Activated naive CD4-positive, alpha-beta T cell treated with anti-CD3 and anti-CD28 coated beads, Interleukin-2, amount 50 U/mL, for 24 hours (primary cell): ENCODE data around the gene CFDP1.
A peak's percentile ranks its signal among the peaks of the same experiment; 100 is the strongest.

Source experiments
- H3K27ac Mint-ChIP-seq: one replicate; pipeline ENCODE4 v1.8.0; 2021; ENCODE audit warnings: mild to moderate bottlenecking, mixed read lengths
- H3K27me3 Mint-ChIP-seq: one replicate; pipeline ENCODE4 v1.8.0; 2021; ENCODE audit warnings: mixed read lengths
- H3K36me3 Mint-ChIP-seq: one replicate; pipeline ENCODE4 v1.8.0; 2021; ENCODE audit warnings: mixed read lengths
- H3K4me1 Mint-ChIP-seq: one replicate; pipeline ENCODE4 v1.8.0; 2021; ENCODE audit warnings: mixed read lengths
- H3K4me3 Mint-ChIP-seq: one replicate; pipeline ENCODE4 v1.8.0; 2021; ENCODE audit warnings: mild to moderate bottlenecking, mixed read lengths
- H3K9me3 Mint-ChIP-seq: one replicate; pipeline ENCODE4 v1.8.0; 2021; ENCODE audit warnings: mixed read lengths

CFDP1 gene

GRCh38 chr16:75398333-75398732, 35.0 kb downstream of the CFDP1 start:
- Mint-ChIP-seq H3K27me3 (no peaks in the 10 kb centered on the region), H3K36me3 (peaks cover 8% of the 10 kb centered on the region), H3K27ac (no peak overlapping the region), H3K4me3 (no peak overlapping the region), H3K9me3 (no peaks in the 10 kb centered on the region), H3K4me1 (peaks cover 14% of the 10 kb centered on the region)

GRCh38 chr16:75394941-75395340, 38.4 kb downstream of the CFDP1 start:
- no peaks in the 10 kb centered on the region for H3K4me1 Mint-ChIP-seq
- H3K27me3 Mint-ChIP-seq, result no peaks in the 10 kb centered on the region
- no peaks in the 10 kb centered on the region for H3K9me3 Mint-ChIP-seq
- H3K27ac Mint-ChIP-seq, result no peak overlapping the region
- peaks cover 13% of the 10 kb centered on the region for H3K36me3 Mint-ChIP-seq
- no peak overlapping the region for H3K4me3 Mint-ChIP-seq

DNA sequence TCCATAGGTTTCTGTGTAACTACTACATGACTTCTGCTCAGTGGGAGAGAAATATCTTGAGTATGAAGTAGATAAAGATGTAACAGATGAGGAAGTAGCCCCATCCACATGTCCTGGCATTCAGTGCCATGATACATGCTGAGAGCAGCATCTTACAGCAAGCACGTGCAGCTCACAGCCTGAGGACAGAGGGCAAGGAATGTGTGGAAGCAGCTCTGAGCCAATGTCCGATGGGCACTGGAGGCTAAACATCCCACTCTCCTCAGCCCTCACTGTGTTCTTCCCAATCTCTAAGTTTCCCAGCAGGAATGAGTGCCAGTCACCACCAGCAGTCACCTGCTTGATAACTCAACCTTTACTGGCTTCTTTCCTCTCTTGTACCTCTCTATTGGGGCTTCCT, 40.4 kb downstream of the CFDP1 start:
- Mint-ChIP-seq H3K9me3 (no peaks in the 10 kb centered on the region), H3K36me3 (peaks cover 11% of the 10 kb centered on the region), H3K4me1 (no peaks in the 10 kb centered on the region), H3K4me3 (no peak overlapping the region), H3K27ac (no peak overlapping the region), H3K27me3 (no peaks in the 10 kb centered on the region)

GRCh38 chr16:75390926-75391653, 42.2 kb downstream of the CFDP1 start:
- H3K4me3 Mint-ChIP-seq, result no peak overlapping the region
- H3K9me3 Mint-ChIP-seq, result no peaks in the 10 kb centered on the region
- peak overlapping the region; percentile 32 for H3K27ac Mint-ChIP-seq
- H3K36me3 Mint-ChIP-seq, result peaks cover 11% of the 10 kb centered on the region
- H3K4me1 Mint-ChIP-seq, result no peaks in the 10 kb centered on the region
- no peaks in the 10 kb centered on the region for H3K27me3 Mint-ChIP-seq

GRCh38 chr16:75389096-75389690, 44.1 kb downstream of the CFDP1 start:
- Mint-ChIP-seq H3K4me3 (no peak overlapping the region), H3K36me3 (peaks cover 11% of the 10 kb centered on the region), H3K27me3 (no peaks in the 10 kb centered on the region), H3K9me3 (no peaks in the 10 kb centered on the region), H3K4me1 (no peaks in the 10 kb centered on the region), H3K27ac (peak overlapping the region; percentile 6)

- peaks cover 10% of the 10 kb centered on the region for H3K36me3 Mint-ChIP-seq
- no peaks in the 10 kb centered on the region for H3K4me1 Mint-ChIP-seq
- no peaks in the 10 kb centered on the region for H3K27me3 Mint-ChIP-seq
- no peaks in the 10 kb centered on the region for H3K9me3 Mint-ChIP-seq
- no peak overlapping the region for H3K27ac Mint-ChIP-seq
- H3K4me3 Mint-ChIP-seq, result no peak overlapping the region
Observed at GRCh38 chr16:75387951-75388350, 45.4 kb downstream of the CFDP1 start.

DNA sequence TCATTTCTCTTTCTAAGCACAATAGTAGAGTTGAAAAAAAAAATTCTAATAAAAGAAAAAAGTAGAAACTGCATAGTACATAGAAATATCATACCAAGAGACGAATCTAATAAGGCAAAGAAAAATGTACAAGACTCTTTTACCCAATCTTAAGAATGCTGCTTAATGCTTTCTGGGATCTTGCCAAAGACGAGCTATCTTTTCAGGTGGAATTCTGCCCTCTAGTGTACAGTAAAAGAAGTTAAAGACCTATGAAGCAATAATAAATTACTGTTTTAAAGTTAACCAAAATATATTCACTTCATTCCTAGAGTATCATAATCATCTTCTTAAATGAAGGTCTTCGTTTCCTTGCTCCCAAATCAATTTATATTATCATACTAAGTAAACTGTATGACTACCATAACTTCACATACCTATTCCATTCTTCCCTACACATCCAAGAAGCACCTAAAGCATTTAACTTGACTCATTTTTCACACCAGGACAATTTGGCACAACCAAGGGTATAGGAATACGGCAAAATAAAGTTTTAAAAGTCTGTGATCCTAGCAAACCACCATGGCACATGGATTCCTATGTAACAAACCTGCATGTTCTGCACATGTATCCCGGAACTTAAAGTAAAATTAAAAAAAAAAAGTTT, 47.7 kb downstream of the CFDP1 start:
- Mint-ChIP-seq H3K9me3 (no peaks in the 10 kb centered on the region), H3K36me3 (peaks cover 12% of the 10 kb centered on the region)

DNA sequence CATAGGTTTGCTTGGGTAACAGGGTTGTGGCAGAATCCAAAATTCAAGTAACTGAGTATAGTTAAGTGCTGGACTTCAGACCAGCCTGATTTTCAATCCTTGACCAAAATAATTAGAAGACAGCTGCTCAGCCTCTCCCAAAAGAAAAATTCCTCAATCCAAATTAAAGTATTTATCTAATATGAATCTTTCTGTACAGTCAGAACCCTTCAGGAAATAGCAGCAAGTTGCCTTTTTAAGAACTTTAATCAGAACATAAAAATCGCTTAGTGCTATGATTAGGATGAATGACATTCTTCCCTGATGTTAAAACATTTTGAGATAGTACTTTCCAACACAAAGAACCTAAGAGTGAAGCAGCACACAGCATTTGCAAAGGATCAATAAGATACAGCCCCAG, 50.2 kb downstream of the CFDP1 start:
- Mint-ChIP-seq H3K4me3 (no peak overlapping the region), H3K4me1 (peaks cover 43% of the 10 kb centered on the region), H3K27ac (no peak overlapping the region), H3K27me3 (no peaks in the 10 kb centered on the region), H3K9me3 (no peaks in the 10 kb centered on the region), H3K36me3 (peaks cover 18% of the 10 kb centered on the region)

More for the DNA sequence above, 47.7 kb downstream of the CFDP1 start:
- H3K27ac Mint-ChIP-seq, result no peak overlapping the region
- H3K4me1 Mint-ChIP-seq, result peaks cover 19% of the 10 kb centered on the region
- H3K4me3 Mint-ChIP-seq, result no peak overlapping the region
- H3K27me3 Mint-ChIP-seq, result no peaks in the 10 kb centered on the region

GRCh38 chr16:75382611-75383010, 50.7 kb downstream of the CFDP1 start:
- Mint-ChIP-seq H3K27me3 (no peaks in the 10 kb centered on the region), H3K27ac (no peak overlapping the region), H3K4me3 (peak overlapping the region; percentile 33), H3K9me3 (no peaks in the 10 kb centered on the region), H3K4me1 (peaks cover 47% of the 10 kb centered on the region), H3K36me3 (peaks cover 22% of the 10 kb centered on the region)

DNA sequence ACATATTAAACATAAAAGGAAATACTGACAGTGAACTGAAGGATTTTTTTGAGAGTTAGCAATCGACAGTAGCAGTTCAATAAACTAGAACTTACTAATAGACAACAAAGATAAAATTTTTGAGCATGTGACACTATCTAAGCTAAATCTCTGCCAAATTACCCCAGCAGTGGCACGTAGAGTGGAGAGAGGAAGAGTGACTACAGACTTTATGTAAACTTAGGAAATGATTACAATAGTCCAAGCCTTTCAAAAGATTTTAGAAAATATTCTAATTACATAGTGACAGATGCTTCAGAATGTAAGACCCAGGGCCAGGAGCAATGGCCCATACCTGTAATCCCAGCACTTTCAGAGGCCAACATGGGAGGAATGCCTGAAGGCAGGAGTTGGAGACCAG, 52.4 kb downstream of the CFDP1 start:
- peak overlapping the region; percentile 71 for H3K4me3 Mint-ChIP-seq
- peaks cover 32% of the 10 kb centered on the region for H3K36me3 Mint-ChIP-seq
- no peaks in the 10 kb centered on the region for H3K9me3 Mint-ChIP-seq
- H3K27ac Mint-ChIP-seq, result peak overlapping the region; percentile 66
- H3K4me1 Mint-ChIP-seq, result peaks cover 53% of the 10 kb centered on the region
- no peaks in the 10 kb centered on the region for H3K27me3 Mint-ChIP-seq

DNA sequence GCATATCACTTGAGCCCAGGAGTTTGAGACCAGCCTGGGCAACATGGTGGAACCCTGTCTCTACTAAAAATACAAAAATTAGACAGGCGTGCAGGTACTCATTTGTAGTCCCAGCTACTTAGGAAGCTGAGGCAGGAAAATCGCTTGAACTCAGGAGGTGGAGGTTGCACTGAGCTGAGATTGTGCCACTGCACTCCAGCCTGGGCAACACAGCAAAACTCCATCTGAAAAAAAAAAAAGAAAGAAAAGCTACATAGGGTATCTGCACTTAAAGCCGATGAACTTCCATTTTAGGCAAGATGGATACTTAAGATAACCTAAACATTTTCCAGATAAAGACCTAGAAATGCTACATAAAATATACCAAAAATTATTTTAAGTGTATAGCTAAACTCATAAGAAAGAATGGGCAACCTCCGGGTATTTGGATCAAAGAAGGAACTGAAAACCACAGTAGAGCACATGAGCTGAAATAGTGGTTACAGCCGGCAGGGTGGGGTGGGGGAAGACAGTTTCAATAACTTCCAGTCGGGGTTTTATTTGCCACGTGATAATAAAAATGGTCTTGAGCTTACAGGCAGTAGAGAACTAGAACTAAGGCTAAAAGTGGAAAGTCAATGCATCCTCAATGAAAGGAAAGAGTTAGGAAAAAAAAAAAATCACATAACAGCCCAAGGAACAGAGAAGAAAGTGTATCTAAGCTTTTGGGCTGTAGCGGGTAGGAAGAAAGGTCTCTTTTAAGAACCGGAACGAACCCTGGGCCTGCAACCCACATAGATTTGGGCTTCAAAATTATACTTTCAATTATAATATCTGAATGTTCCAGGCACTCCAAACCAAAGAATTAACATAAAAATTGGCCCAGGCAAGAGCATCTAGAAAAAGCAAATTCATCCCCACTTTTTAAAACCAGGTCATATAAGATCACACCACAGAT, 53.1 kb downstream of the CFDP1 start:
- Mint-ChIP-seq H3K27me3 (no peaks in the 10 kb centered on the region), H3K27ac (peak overlapping the region; percentile 66), H3K4me3 (peak overlapping the region; percentile 71), H3K4me1 (peaks cover 53% of the 10 kb centered on the region), H3K9me3 (no peaks in the 10 kb centered on the region), H3K36me3 (peaks cover 33% of the 10 kb centered on the region)

DNA sequence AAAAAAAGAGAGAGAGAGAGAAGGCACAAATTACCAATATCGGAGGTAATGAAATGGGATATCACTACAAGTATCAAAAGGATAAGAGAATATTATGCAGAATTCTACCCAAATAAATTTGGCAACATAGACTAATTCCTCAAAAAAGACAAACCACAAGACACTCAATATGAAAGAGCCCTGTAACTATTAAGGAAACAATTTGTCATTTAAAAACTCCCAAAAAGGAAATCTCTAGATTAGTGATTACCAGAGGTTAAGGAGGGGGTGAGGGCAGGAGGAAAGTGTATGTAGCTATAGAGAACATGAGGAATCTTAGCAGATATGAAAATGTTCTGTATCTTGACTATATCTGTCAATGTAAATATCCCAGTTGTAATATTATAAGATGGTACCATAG, 54.0 kb downstream of the CFDP1 start:
- peak overlapping the region; percentile 66 for H3K4me3 Mint-ChIP-seq
- peaks cover 35% of the 10 kb centered on the region for H3K36me3 Mint-ChIP-seq
- peak overlapping the region; percentile 82 for H3K27ac Mint-ChIP-seq
- no peaks in the 10 kb centered on the region for H3K27me3 Mint-ChIP-seq
- H3K4me1 Mint-ChIP-seq, result peaks cover 53% of the 10 kb centered on the region
- no peaks in the 10 kb centered on the region for H3K9me3 Mint-ChIP-seq

DNA sequence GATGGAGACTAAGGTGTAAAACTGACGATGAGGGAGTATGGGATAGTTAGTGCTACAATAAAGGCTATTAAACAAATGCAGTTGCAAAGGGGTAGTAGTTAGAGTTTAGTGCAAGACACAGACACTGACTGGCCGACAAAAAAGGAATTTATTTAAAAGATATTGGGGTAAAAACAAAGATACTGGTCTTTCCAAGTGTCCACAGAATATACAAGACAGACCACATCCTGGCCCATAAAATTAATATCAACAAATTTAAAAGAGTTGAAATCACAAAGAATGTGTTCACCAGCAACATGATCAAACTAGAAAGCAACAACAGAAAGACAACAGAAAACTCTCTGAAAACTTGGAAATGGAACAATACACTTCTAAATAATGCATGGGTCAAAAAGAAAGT, 54.7 kb downstream of the CFDP1 start:
- H3K4me3 Mint-ChIP-seq, result peak overlapping the region; percentile 66
- H3K4me1 Mint-ChIP-seq, result peaks cover 53% of the 10 kb centered on the region
- peaks cover 36% of the 10 kb centered on the region for H3K36me3 Mint-ChIP-seq
- no peaks in the 10 kb centered on the region for H3K27me3 Mint-ChIP-seq
- H3K9me3 Mint-ChIP-seq, result no peaks in the 10 kb centered on the region
- H3K27ac Mint-ChIP-seq, result no peak overlapping the region

GRCh38 chr16:75377729-75378386, 55.4 kb downstream of the CFDP1 start:
- peaks cover 52% of the 10 kb centered on the region for H3K4me1 Mint-ChIP-seq
- no peaks in the 10 kb centered on the region for H3K27me3 Mint-ChIP-seq
- no peaks in the 10 kb centered on the region for H3K9me3 Mint-ChIP-seq
- no peak overlapping the region for H3K4me3 Mint-ChIP-seq
- H3K36me3 Mint-ChIP-seq, result peaks cover 34% of the 10 kb centered on the region
- no peak overlapping the region for H3K27ac Mint-ChIP-seq
